Natural killer cell (primary cell): Measurements from ENCODE around the gene USP6NL. TPM values are rescaled to one million over a fixed set of nuclear protein-coding genes. Genes with fewer than 3 reads are reported as not detected.

Experiments
- ATAC-seq, 3 donors: fragments of 150-1000 bp in 2 of 3; fragments of 200-7000 bp in 1 of 3; cut with Tn5 transposase; 1 replicate in 1 of 3; 2 replicates in 2 of 3; pipeline ENCODE4 v1.10.0; 2021; ENCODE audit warnings: mild to moderate bottlenecking in 2 of 3, moderate library complexity in 2 of 3
- DNase-seq, 2 donors: peaks; one replicate each; pipeline versions ENCODE4 v3.0.0 to v3.0.0-alpha.2; 2013 to 2021; ENCODE audit warnings: mixed read lengths in 1 of 2
- H3K27ac ChIP-seq: one replicate; pipeline ENCODE4 v1.5.1; 2013; ENCODE audit warnings: mild to moderate bottlenecking, low read length
- H3K27me3 ChIP-seq: one replicate; pipeline ENCODE4 v1.6.1; 2013; ENCODE audit warnings: low read length; ENCODE audit not compliant: control insufficient read depth, insufficient read depth
- H3K36me3 ChIP-seq: one replicate; pipeline ENCODE4 v1.6.1; 2013; ENCODE audit warnings: low read length; ENCODE audit not compliant: control insufficient read depth, insufficient read depth
- H3K4me1 ChIP-seq: one replicate; pipeline ENCODE4 v1.6.1; 2013; ENCODE audit warnings: low read length; ENCODE audit not compliant: control insufficient read depth, insufficient read depth
- H3K4me3 ChIP-seq: one replicate; pipeline ENCODE4 v1.5.1; 2013; ENCODE audit warnings: low read length
- H3K9me3 ChIP-seq: one replicate; pipeline ENCODE4 v1.6.1; 2013; ENCODE audit warnings: low read length; ENCODE audit not compliant: control insufficient read depth, insufficient read depth
- H3K27ac Mint-ChIP-seq, 2 donors: one replicate each; pipeline ENCODE4 v1.8.0; 2022; ENCODE audit warnings: mild to moderate bottlenecking in 2 of 2, mixed read lengths in 2 of 2, moderate library complexity in 1 of 2
- H3K27me3 Mint-ChIP-seq, 2 donors: one replicate each; pipeline ENCODE4 v1.8.0; 2022; ENCODE audit warnings: low read depth in 2 of 2, mixed read lengths in 2 of 2
- H3K36me3 Mint-ChIP-seq: one replicate; pipeline ENCODE4 v1.8.0; 2022; ENCODE audit warnings: mixed read lengths
- H3K4me1 Mint-ChIP-seq, 2 donors: one replicate each; pipeline ENCODE4 v1.8.0; 2022; ENCODE audit warnings: mixed read lengths in 2 of 2
- H3K4me3 Mint-ChIP-seq: one replicate; pipeline ENCODE4 v1.8.0; 2022; ENCODE audit warnings: mild to moderate bottlenecking, moderate library complexity, mixed read lengths
- H3K9me3 Mint-ChIP-seq, 2 donors: one replicate each; pipeline ENCODE4 v1.8.0; 2022; ENCODE audit warnings: mixed read lengths in 2 of 2
- WGBS: methylation state at CpG from one replicate; pipeline ENCODE4 v1.1.7; 2013; ENCODE audit warnings: missing lambda C conversion rate; ENCODE audit not compliant: insufficient coverage; 5-methylcytosine and 5-hydroxymethylcytosine counted together
- intact Hi-C: fragments of 100-400 bp; cut with micrococcal nuclease; formaldehyde crosslinking; loops from one replicate; pipeline ENCODE4 v1.14.2; 2022
- total RNA-seq, 4 donors: library from RNA; stranded (reverse); fragments of 120-200 nt in 1 of 4; gene quantifications; one replicate each; pipeline versions ENCODE4 v1.2.3 to v1.2.4, GENCODE V29; 2013 to 2022
- TF ChIP-seq, protein P1 (sequence below): fragments of 200-600 bp; IDR thresholded peaks from one replicate; pipeline ENCODE4 v1.8.0; 2022; ENCODE audit warnings: antibody characterized with exemption

USP6NL gene
- total RNA-seq, 3 donors from 2014 or later (not counting 1 experiment from before 2014, with no cell fraction given): 2.3 to 3.7 (median 2.5) TPM

DNA sequence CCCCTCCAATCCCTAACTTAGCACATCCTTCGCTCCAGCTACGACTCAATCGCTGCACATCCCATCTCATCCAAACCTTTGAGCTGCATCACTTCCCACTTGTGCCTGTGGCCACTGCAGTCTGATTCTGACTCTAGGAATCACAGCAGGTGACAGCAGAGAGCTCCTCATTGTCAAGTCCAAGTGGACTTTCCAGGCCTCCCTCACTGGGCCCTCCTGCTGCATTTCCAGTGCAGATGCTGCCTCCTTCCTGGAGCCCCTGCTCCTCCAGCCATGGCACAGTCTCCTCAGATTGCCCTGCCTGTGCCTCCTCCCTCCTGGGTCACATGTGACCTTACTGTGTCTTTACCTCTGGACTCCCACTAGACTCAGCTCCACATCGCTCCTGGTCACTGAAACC lies 157.3 kb downstream of the USP6NL start:
- DNase-seq (no peak), ATAC-seq (no peak)
- H3K27ac Mint-ChIP-seq: no peak overlapping the region
- Histone ChIP-seq H3K36me3 (no peaks in the 10 kb centered on the region), H3K4me3 (no peak overlapping the region), H3K27ac (no peak overlapping the region), H3K27me3 (no peaks in the 10 kb centered on the region), H3K4me1 (no peaks in the 10 kb centered on the region), H3K9me3 (no peaks in the 10 kb centered on the region)
- no peaks in the 10 kb centered on the region for H3K36me3 Mint-ChIP-seq
- intact Hi-C loops: no loop called here
- H3K4me3 Mint-ChIP-seq: no peak overlapping the region
- WGBS: 99% methylated on average over 4 of the region's 4 CpGs
- H3K27me3 Mint-ChIP-seq: peaks cover 10 to 18% of the 10 kb centered on the region in 2 donors
- no peaks in the 10 kb centered on the region for H3K9me3 Mint-ChIP-seq
- H3K4me1 Mint-ChIP-seq: no peaks in the 10 kb centered on the region
- TF ChIP-seq, protein P1, sequence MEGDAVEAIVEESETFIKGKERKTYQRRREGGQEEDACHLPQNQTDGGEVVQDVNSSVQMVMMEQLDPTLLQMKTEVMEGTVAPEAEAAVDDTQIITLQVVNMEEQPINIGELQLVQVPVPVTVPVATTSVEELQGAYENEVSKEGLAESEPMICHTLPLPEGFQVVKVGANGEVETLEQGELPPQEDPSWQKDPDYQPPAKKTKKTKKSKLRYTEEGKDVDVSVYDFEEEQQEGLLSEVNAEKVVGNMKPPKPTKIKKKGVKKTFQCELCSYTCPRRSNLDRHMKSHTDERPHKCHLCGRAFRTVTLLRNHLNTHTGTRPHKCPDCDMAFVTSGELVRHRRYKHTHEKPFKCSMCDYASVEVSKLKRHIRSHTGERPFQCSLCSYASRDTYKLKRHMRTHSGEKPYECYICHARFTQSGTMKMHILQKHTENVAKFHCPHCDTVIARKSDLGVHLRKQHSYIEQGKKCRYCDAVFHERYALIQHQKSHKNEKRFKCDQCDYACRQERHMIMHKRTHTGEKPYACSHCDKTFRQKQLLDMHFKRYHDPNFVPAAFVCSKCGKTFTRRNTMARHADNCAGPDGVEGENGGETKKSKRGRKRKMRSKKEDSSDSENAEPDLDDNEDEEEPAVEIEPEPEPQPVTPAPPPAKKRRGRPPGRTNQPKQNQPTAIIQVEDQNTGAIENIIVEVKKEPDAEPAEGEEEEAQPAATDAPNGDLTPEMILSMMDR: no peak

DNA sequence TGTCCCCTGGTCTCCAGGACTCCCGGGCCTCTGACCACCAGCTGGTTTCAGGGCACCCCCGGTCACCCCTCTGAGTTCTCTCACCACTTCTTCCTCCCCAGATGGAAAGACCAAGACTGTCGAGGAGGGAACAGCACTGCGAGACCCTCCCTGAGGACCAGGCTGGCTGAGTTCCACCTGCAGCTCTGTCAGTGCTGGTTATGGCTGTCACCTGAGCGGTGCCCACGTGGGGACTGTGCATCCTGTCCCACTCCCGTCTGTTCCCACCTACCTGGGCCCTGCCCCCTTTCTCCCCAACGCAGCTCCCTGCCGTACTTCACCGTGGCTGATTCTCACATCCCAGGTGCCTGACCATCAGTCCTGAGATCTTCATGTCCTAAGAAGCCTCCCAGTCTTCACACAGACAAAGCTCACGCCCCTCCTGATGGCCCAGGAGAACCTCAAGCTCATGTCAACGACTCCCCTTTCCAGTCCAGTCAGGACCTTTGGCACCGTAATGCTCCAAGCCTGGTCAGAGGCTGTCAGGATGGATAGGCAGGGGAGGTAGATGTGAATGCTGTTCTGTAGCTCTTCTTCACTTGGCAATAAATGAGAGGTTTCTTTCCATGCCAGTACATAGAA lies 159.7 kb downstream of the USP6NL start:
- 86% methylated on average over 13 of the region's 13 CpGs for WGBS
- H3K36me3 ChIP-seq: no peaks in the 10 kb centered on the region
- no peak for ATAC-seq

DNA sequence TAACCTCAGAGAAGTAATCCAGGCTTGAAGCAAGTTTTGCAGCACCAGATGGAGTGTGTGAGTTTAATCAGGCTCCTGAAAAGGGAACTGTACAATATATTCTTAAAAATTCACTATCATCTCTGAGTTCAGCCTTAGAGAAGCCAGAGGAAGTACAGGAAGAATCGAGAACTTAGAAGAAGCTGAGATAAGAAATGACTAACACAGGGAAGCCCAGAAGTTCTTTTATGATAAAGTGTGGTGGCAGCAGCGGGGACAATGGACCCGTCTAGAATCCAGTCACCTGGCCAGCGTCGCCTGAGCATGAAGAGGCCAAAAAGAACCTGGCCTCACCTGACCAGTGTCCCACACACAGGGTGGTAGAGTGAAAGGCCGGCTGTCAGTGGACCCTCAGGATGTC lies 161.0 kb downstream of the USP6NL start:
- no peak for ATAC-seq
- no peaks in the 10 kb centered on the region for H3K9me3 ChIP-seq
- no peak overlapping the region for H3K27ac ChIP-seq
- Mint-ChIP-seq H3K9me3 (no peaks in the 10 kb centered on the region), H3K4me3 (no peak overlapping the region), H3K27ac (no peak overlapping the region), H3K36me3 (no peaks in the 10 kb centered on the region), H3K27me3 (peaks cover 18% of the 10 kb centered on the region in 2 donors), H3K4me1 (no peaks in the 10 kb centered on the region)
- H3K4me3 ChIP-seq: no peak overlapping the region
- TF ChIP-seq, protein P1: no peak
- H3K36me3 ChIP-seq: no peaks in the 10 kb centered on the region
- H3K4me1 ChIP-seq: no peaks in the 10 kb centered on the region
- no peaks in the 10 kb centered on the region for H3K27me3 ChIP-seq
- DNase-seq: no peak
- 9% methylated on average over 6 of the region's 6 CpGs for WGBS
- intact Hi-C loops: no loop called here

More for the DNA sequence above, 159.7 kb downstream of the USP6NL start:
- Mint-ChIP-seq H3K9me3 (no peaks in the 10 kb centered on the region), H3K27me3 (peaks cover 13 to 18% of the 10 kb centered on the region in 2 donors), H3K36me3 (no peaks in the 10 kb centered on the region), H3K27ac (no peak overlapping the region), H3K4me3 (no peak overlapping the region), H3K4me1 (no peaks in the 10 kb centered on the region)
- no peak for DNase-seq
- H3K27me3 ChIP-seq: no peaks in the 10 kb centered on the region
- no peak overlapping the region for H3K4me3 ChIP-seq
- no peak overlapping the region for H3K27ac ChIP-seq
- TF ChIP-seq, protein P1: no peak
- intact Hi-C loops: no loop called here
- no peaks in the 10 kb centered on the region for H3K4me1 ChIP-seq
- no peaks in the 10 kb centered on the region for H3K9me3 ChIP-seq

DNA sequence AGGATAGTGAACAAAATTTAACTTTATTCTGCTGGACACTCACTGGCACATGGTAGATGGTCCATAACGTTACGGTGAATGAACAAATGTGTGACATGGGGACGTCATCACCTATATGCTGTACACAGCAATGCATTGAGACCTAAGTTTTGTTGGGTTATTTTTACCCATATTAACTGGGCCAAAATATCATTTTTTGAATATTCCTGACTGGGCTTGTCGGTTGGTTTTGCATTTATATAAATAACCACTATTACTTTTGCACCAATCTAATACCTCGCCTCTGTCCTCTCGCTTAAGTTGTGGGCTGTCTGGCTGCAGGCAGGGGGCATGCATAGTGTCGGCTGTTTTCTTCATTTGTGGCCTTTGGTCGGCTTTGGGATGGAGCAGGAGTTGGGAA lies 161.7 kb downstream of the USP6NL start:
- Mint-ChIP-seq H3K27me3 (peaks cover 18% of the 10 kb centered on the region in 2 donors), H3K4me1 (no peaks in the 10 kb centered on the region), H3K36me3 (no peaks in the 10 kb centered on the region), H3K27ac (no peak overlapping the region), H3K4me3 (no peak overlapping the region), H3K9me3 (no peaks in the 10 kb centered on the region)
- H3K36me3 ChIP-seq: no peaks in the 10 kb centered on the region
- H3K27ac ChIP-seq: no peak overlapping the region
- H3K27me3 ChIP-seq: no peaks in the 10 kb centered on the region
- WGBS: 88% methylated on average over 8 of the region's 8 CpGs
- H3K4me3 ChIP-seq: no peak overlapping the region
- no peaks in the 10 kb centered on the region for H3K4me1 ChIP-seq
- TF ChIP-seq, protein P1: no peak
- DNase-seq (no peak), ATAC-seq (no peak)
- no peaks in the 10 kb centered on the region for H3K9me3 ChIP-seq
- intact Hi-C loops: no loop called here
